ENCODE data around the gene CUL1. TPM values are rescaled to one million over a fixed set of nuclear protein-coding genes. Genes with fewer than 3 reads are reported as not detected.
A peak's percentile ranks its signal among the peaks of the same experiment; 100 is the strongest.

Gene CUL1
- total RNA-seq, 8 experiments from 2014 or later: 25.1 to 53.0 (median 36.9) TPM

DNA sequence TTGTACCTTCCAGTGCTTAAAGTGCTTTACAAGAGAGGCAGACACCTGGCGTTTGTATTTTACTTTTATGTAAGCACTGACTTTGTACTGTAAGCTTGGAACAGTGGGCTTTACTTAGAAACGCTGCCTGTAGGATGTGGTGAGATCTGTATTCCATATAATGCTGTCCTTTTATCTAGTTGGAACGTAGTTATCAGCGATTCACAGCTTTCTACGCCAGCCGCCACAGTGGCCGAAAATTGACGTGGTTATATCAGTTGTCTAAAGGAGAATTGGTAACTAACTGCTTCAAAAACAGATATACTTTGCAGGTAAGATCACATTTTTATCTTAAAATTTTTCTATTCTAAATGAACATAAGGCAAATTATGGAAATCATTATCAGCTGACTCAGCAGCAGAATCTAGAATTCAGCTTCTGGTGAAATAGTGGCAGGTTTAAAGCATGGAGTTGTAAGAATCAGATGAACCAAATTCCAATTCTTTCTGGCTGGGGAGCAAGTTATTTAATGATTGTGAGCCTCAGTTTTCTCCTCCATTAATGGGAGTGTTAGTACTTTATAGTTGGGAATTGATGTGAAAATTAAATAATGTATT is 91.5 kb downstream of the CUL1 start:
- no peak overlapping the region for H3K4me3 ChIP-seq
- no peak overlapping the region for H3K27ac ChIP-seq
- WGBS, 10 experiments: 92 to 100% (median 100%) methylated on average over 1 to 8 of the region's 8 CpGs
- no peaks in the 10 kb centered on the region for H3K4me1 ChIP-seq (replicated peaks in 1 of 2)
- in situ Hi-C loops (cut with MboI; ENCODE audit: low pct_unique_long_range_greater_than_20kb in 2 of 9, low sequenced_read_pairs in 9 of 9, unreplicated experiment in 9 of 9): no loop called here
- ATAC-seq (replicated peaks in 6 of 8): no peak

DNA sequence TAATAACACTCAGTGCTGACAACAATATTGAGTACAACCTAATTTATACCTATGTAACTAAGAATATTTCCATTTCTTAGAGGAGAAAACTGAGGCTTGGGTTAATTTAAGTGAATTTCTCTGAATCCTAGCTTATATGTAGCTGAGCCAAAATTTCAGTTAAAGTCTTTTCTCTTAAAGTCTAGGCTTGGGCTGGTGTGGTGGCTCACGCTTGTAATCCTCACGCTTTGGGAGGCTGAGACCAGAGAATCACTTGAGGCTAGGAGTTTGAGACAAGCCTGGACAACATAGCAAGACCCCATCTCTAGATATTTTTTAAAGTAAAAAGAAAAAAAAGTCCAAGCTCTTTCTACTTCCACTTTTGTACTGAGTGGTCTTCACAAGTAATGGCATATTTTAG is 92.1 kb downstream of the CUL1 start:
- no peak overlapping the region for H3K4me3 ChIP-seq
- no peak for ATAC-seq (replicated peaks in 6 of 8)
- H3K27ac ChIP-seq: no peak overlapping the region
- no peaks in the 10 kb centered on the region for H3K4me1 ChIP-seq (replicated peaks in 1 of 2)
- WGBS, 10 experiments: 80 to 100% (median 100%) methylated on average over 1 to 2 of the region's 2 CpGs; no CpG with 5 or more reads in 3 of the 10 experiments
- in situ Hi-C loops (cut with MboI; ENCODE audit: low pct_unique_long_range_greater_than_20kb in 2 of 9, low sequenced_read_pairs in 9 of 9, unreplicated experiment in 9 of 9): no loop called here

GRCh38 chr7:148791546-148791945 is 92.8 kb downstream of the CUL1 start:
- WGBS, 10 experiments: 85 to 100% (median 90%) methylated on average over 1 to 13 of the region's 15 CpGs; no CpG with 5 or more reads in 1 of the 10 experiments
- no peak overlapping the region for H3K27ac ChIP-seq
- ATAC-seq (replicated peaks in 6 of 8): no peak
- no peak overlapping the region for H3K4me3 ChIP-seq
- H3K4me1 ChIP-seq (replicated peaks in 1 of 2): no peaks in the 10 kb centered on the region
- in situ Hi-C loops (cut with MboI; ENCODE audit: low pct_unique_long_range_greater_than_20kb in 2 of 9, low sequenced_read_pairs in 9 of 9, unreplicated experiment in 9 of 9): no loop called here

DNA sequence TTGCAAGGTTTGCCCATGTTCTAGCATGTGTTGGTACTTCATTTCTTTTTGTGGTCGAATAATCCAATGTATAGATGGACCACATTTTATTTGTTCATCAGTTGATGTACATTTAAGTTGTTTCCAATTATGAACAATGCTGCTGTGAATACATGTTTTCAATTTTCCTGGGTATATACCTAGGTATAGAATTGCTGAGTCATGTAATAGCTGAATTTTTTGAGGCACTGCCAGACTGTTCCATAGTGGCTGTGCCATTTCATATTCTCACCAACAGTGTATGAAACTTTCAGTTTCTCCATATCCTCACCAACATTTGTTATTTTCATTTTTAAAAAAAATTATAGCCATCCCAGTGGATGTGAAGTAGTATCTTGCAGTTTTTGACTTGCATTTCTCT is 94.9 kb downstream of the CUL1 start:
- 71 to 100% (median 100%) methylated on average over 1 of the region's 1 CpG; no CpG with 5 or more reads in 5 of the 10 experiments for WGBS, 10 experiments
- Histone ChIP-seq H3K27ac (no peak overlapping the region), H3K4me3 (no peak overlapping the region), H3K4me1 (replicated peaks in 1 of 2) (no peaks in the 10 kb centered on the region)
- in situ Hi-C loops (cut with MboI; ENCODE audit: low pct_unique_long_range_greater_than_20kb in 2 of 9, low sequenced_read_pairs in 9 of 9, unreplicated experiment in 9 of 9): no loop called here
- ATAC-seq (replicated peaks in 6 of 8): no peak

DNA sequence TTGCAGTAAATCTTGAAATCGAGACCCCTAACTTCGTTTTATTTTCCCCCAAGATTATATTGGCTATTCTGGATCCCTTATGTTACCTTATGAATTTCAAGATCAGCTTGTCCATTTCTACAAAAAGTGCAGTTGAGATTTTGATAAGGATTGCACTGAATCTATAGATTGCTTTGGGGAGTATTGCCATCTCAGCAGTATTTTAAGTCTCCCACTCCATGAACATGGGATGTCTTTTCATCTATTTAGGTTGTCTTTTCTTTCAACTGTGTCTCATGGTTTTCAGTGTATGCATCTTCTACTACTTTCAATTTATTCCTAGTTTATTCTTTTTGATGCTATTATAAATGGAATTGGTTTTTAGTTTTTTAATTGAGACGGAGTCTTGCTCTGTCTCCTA is 95.8 kb downstream of the CUL1 start:
- no peak for ATAC-seq (replicated peaks in 6 of 8)
- Histone ChIP-seq H3K4me3 (no peak overlapping the region), H3K27ac (no peak overlapping the region), H3K4me1 (replicated peaks in 1 of 2) (no peaks in the 10 kb centered on the region)
- in situ Hi-C loops (cut with MboI; ENCODE audit: low pct_unique_long_range_greater_than_20kb in 2 of 9, low sequenced_read_pairs in 9 of 9, unreplicated experiment in 9 of 9): no loop called here
- 92 to 100% (median 100%) methylated on average over 1 to 3 of the region's 3 CpGs for WGBS, 10 experiments

- Histone ChIP-seq H3K4me1 (replicated peaks in 1 of 2) (no peaks in the 10 kb centered on the region), H3K27ac (no peak overlapping the region), H3K4me3 (no peak overlapping the region)
- ATAC-seq (replicated peaks in 6 of 8): peak in 2 of 8 experiments; percentile 39 to 52
- WGBS, 10 experiments: 52 to 87% (median 70%) methylated on average over 1 to 8 of the region's 10 CpGs; no CpG with 5 or more reads in 3 of the 10 experiments
- in situ Hi-C loops (cut with MboI; ENCODE audit: low pct_unique_long_range_greater_than_20kb in 2 of 9, low sequenced_read_pairs in 9 of 9, unreplicated experiment in 9 of 9): no loop called here
Measured at GRCh38 chr7:148796841-148797240, 98.1 kb downstream of the CUL1 start.

DNA sequence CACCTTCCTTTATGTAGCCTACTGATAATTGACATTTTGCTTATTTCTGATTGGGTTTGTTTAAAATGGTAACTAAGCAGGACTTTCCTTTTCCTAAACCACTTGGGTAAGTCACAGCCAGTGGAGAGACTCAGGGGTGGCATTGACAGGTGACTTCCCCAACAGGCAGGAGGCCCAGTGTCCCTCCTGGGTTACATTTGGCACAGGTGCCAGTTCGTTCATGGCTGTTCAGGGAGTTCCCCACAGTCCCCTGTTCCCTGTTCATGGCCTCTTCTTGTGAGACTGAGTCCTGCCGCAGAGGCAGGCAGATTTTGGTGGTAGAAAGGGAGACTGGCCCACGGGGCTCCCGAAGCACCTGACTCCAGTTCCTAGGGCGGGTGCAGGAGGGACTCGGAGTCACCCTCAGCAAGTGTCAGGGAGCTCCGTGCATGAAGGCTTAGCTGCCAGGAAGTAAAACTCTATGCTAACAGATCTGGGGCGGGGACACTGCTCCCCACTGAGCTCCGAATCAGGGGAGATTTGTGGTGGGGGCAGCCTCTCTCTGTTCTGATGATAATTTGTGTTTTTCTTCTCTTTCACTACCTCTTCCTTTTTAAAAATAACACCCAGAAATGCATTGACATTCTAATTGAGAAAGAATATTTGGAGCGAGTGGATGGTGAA is 101.3 kb downstream of the CUL1 start:
- in situ Hi-C loops (cut with MboI; ENCODE audit: low pct_unique_long_range_greater_than_20kb in 2 of 9, low sequenced_read_pairs in 9 of 9, unreplicated experiment in 9 of 9): no loop called here
- H3K4me3 ChIP-seq: no peak overlapping the region
- no peaks in the 10 kb centered on the region for H3K4me1 ChIP-seq (replicated peaks in 1 of 2)
- ATAC-seq (replicated peaks in 6 of 8): peak in 1 of 8 experiments; percentile 30
- 18 to 100% (median 50%) methylated on average over 1 to 8 of the region's 10 CpGs; no CpG with 5 or more reads in 4 of the 10 experiments for WGBS, 10 experiments
- H3K27ac ChIP-seq: no peak overlapping the region

DNA sequence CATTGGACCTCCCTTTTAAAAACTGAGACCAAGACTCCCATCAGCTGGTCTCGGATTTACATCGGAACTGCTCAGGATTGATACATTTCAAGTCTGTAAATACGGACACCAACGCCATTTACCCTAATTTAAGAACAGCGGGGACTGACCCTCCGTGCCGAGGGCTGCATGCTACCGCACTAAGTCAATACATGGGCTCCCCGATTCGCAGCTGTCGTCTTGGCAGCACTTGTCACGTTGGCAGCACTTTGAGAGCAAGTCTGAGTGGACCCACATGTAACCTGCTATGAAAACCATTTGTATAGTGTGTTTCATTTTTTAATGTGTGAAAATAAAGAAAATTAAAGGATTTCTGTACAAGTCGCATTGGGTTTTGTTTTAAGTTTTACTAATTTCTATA is 102.0 kb downstream of the CUL1 start:
- 56 to 100% (median 75%) methylated on average over 1 to 13 of the region's 13 CpGs; no CpG with 5 or more reads in 3 of the 10 experiments for WGBS, 10 experiments
- Histone ChIP-seq H3K27ac (no peak overlapping the region), H3K4me3 (no peak overlapping the region), H3K4me1 (replicated peaks in 1 of 2) (no peaks in the 10 kb centered on the region)
- in situ Hi-C loops (cut with MboI; ENCODE audit: low pct_unique_long_range_greater_than_20kb in 2 of 9, low sequenced_read_pairs in 9 of 9, unreplicated experiment in 9 of 9): no loop called here
- no peak for ATAC-seq (replicated peaks in 6 of 8)

DNA sequence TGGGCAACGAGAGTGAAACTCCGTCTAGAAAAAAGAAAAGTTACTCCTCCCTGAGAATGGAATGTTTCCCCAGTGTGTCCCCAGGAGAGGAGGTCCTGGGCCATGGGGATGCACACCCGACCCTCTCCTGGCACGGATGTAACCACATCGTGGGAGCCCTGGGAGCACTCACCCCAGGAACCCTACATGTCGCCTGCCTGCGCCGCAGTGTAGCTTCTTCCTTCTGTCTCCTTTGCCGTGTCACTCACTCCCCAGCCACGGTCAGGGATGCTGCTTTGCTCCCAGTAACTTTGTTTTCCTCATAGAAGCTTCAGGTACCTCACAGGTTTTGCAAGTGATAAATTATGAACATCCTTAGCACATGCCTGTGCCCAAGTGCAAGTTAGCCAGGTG is 103.4 kb downstream of the CUL1 start:
- in situ Hi-C loops (cut with MboI; ENCODE audit: low pct_unique_long_range_greater_than_20kb in 2 of 9, low sequenced_read_pairs in 9 of 9, unreplicated experiment in 9 of 9): no loop called here
- Histone ChIP-seq H3K4me3 (no peak overlapping the region), H3K27ac (no peak overlapping the region), H3K4me1 (replicated peaks in 1 of 2) (no peaks in the 10 kb centered on the region)
- ATAC-seq (replicated peaks in 6 of 8): no peak
- WGBS, 10 experiments: 60 to 100% (median 92%) methylated on average over 1 to 8 of the region's 10 CpGs; no CpG with 5 or more reads in 3 of the 10 experiments

DNA sequence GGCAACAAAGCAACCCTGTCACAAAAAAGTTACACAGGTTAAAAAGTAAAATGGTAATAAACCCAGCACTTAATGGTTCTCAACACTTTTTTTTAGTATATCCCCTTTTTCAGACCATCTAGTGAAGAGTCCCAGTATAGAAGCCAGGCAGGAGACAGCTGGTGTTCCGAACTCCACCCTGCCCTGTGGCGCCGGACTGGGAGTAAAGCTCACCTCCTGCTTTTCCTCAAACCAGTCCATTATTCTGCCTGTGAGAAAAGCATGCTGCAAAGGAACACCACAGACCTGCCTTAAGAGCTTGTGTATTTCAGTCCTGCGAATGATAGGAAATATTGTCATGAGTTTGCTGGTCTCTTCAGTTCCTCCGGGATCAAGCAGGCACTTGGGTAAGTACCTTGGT is 104.4 kb downstream of the CUL1 start:
- H3K4me3 ChIP-seq: no peak overlapping the region
- WGBS, 10 experiments: 94 to 100% (median 100%) methylated on average over 1 to 4 of the region's 5 CpGs; no CpG with 5 or more reads in 4 of the 10 experiments
- no peaks in the 10 kb centered on the region for H3K4me1 ChIP-seq (replicated peaks in 1 of 2)
- no peak for ATAC-seq (replicated peaks in 6 of 8)
- in situ Hi-C loops (cut with MboI; ENCODE audit: low pct_unique_long_range_greater_than_20kb in 2 of 9, low sequenced_read_pairs in 9 of 9, unreplicated experiment in 9 of 9): no loop called here
- H3K27ac ChIP-seq: no peak overlapping the region

GRCh38 chr7:148804343-148805235 is 105.9 kb downstream of the CUL1 start:
- Histone ChIP-seq H3K27ac (no peak overlapping the region), H3K4me1 (replicated peaks in 1 of 2) (no peaks in the 10 kb centered on the region), H3K4me3 (no peak overlapping the region)
- in situ Hi-C loops (cut with MboI; ENCODE audit: low pct_unique_long_range_greater_than_20kb in 2 of 9, low sequenced_read_pairs in 9 of 9, unreplicated experiment in 9 of 9): no loop called here
- WGBS, 10 experiments: 67 to 100% (median 97%) methylated on average over 1 to 8 of the region's 10 CpGs; no CpG with 5 or more reads in 1 of the 10 experiments
- ATAC-seq (replicated peaks in 6 of 8): no peak

- no peak for ATAC-seq (replicated peaks in 6 of 8)
- H3K27ac ChIP-seq: no peak overlapping the region
Measured at GRCh38 chr7:148806187-148806586, 107.5 kb downstream of the CUL1 start.

GRCh38 chr7:148807436-148807835 is 108.7 kb downstream of the CUL1 start:
- 7 to 100% (median 76%) methylated on average over 1 to 4 of the region's 4 CpGs; no CpG with 5 or more reads in 1 of the 10 experiments for WGBS, 10 experiments
- Histone ChIP-seq H3K4me3 (no peak overlapping the region), H3K4me1 (replicated peaks in 1 of 2) (no peaks in the 10 kb centered on the region), H3K27ac (no peak overlapping the region)
- in situ Hi-C loops (cut with MboI; ENCODE audit: low pct_unique_long_range_greater_than_20kb in 2 of 9, low sequenced_read_pairs in 9 of 9, unreplicated experiment in 9 of 9): no loop called here
- peak in 3 of 8 experiments; percentile 65 to 92 (median 90) for ATAC-seq (replicated peaks in 6 of 8)

More at GRCh38 chr7:148806187-148806586, 107.5 kb downstream of the CUL1 start:
- in situ Hi-C loops (cut with MboI; ENCODE audit: low pct_unique_long_range_greater_than_20kb in 2 of 9, low sequenced_read_pairs in 9 of 9, unreplicated experiment in 9 of 9): no loop called here
- no peak overlapping the region for H3K4me3 ChIP-seq
- no peaks in the 10 kb centered on the region for H3K4me1 ChIP-seq (replicated peaks in 1 of 2)
- WGBS, 10 experiments: 60 to 100% (median 91%) methylated on average over 1 to 5 of the region's 7 CpGs; no CpG with 5 or more reads in 6 of the 10 experiments

Measured in motor neuron (in vitro differentiated cells).